NCI-H146 treated with DMSO at 0.1 percent for 48 hours (cell line): ENCODE results near the gene ISM1.

Experiments
- DNase-seq: peaks from one replicate; lab custom pipeline; 2025; ENCODE audit not compliant: unreplicated experiment; lab: John Stamatoyannopoulos, UW

The ISM1 gene

DNA sequence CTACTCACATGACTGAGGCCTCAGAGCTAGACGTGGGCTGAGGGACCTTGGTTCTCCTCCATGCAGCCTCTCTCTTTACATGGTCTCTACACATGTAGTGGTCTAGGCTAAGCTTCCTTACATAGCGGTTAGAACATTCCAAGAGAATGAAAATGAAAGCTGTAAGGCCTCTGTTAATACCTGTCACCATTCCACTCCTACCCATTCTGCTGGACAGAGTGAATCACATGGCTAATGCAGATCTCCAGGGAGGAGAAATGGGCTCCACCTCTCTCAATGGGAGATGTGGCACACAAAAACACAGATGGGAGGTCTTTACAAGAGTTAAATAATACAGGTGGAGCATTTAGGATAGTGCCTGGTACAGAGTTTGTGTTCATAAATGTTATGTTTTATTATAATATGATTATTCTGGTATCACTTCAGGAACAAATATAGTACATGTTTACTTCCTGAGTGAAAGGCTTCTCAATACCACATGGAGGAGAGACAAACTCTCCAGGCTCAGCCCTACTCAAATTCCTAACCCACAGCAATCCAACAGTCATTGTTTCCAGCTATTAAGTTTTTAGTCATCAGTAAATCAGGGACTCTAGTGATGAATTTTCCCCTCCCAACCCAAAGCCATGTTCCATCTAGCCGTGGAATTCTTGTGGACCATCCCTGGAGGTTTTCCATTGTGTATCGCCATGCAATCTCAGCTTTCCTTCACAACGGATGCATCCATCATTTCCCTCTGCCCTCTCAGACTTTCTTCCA lies 57.9 kb downstream of the ISM1 start:
- DNase-seq: no peak

DNA sequence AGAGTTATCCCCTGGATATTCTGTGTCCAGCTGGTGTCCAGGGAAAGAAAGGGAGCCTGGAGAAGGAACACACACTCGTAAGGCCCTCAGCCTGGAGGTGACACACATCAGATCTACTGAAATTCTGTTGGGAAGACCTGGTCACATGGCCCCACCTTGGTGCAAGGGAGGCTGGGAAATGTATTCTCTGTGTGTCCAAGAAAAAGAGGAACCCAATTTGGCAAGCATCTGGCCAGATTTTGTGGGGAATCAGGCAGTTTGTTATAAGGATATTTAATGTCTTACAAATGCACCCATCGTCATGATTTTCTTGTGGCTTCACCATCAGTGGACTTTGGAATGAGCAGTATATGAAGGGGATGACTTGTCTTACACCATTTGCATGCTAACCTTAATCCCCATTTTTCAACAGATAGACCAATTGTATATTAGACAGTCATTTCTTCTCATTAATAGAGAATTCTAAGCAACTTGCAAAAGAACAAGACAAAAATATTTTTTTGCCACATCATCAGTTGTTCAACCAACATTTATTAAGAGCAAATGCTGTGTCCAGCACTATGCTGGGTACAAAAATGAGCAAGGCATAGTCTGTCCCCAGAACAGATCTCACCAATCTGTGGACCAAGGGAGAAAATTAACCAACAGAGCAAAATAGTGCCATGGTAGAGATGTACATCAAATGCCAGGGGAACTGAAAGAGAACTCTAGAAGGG lies 59.7 kb downstream of the ISM1 start:
- no peak for DNase-seq

DNA sequence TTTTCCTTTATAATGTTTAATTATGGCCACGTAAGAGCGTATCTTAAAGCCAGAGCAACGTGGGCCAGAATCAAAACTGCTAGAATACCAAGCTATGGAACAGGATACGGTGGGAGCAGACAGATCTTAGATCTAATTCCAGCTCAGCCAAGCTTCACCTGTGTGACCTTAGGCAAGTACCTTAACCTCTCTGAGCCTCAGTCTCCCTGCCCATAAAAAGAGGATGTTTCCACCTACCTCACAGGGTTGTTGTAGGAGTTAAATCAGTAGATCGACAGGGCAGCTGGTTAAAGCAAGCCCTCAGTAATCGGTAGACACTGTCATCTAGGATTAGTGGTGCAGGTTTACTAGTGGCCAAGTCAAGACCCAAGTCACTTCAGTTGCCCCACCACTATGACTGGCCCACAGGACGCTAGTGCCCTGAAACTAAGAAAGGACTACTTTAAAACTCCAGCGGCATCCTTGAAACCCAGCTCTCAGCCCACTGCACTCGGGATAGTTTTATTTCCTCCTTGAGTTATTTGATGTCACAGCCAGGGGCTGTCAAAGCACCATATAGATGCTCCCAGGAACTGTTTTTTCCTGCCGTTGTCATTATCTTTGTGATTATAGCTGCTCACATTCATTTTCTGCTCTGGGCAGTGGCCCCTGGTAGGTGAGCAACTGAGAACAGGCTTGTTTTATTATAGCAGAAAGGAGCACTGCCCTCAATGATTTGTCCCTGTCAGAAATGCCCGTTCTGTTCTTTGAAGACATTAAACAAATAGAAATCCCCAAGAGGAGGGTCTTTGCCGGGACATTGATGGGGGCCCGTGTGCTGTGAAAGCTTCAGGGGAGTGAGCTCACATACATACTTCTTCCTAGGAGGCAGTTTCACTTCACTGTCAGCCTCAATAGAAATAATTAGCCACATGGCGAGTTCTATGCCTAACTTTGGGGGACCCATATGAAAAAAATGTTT lies 63.1 kb downstream of the ISM1 start:
- no peak for DNase-seq

DNA sequence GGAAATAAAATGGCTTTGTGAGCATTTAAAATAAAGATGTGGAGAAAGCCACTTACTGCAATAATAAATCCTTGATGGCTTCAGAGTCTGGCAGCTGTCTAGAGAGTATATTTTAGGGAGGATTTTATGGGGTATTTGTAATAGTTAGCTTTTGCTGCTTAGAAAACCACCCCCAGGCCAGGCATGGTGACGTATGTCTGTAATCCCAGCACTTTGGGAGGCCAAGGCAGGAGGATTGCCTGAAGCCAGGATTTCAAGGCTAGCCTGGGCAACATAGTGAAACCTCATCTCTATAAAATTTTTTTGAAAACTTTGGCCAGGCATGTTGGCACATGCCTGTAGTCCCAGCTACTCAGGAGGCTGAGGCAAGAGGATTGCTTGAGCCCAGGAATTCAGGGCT lies 63.8 kb downstream of the ISM1 start:
- no peak for DNase-seq

DNA sequence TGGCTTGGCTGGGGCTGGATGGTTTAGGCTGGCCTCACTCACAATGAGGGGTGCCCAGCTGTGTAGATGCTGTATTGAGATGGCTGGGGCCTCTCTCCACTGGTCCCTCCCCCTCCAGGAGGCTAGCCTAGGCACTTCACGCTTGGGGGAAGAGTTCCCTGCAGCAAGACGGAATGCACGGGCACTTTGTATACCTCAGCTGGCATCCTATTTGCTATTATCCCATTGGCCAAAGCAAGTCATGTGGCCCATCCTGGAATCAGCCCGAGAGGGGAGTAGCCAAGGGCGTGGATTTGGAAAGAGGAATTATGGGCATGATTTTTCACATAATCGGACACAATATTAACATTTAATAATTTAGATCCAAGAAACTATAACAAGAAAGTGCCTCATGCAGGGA lies 64.3 kb downstream of the ISM1 start:
- DNase-seq: no peak

DNA sequence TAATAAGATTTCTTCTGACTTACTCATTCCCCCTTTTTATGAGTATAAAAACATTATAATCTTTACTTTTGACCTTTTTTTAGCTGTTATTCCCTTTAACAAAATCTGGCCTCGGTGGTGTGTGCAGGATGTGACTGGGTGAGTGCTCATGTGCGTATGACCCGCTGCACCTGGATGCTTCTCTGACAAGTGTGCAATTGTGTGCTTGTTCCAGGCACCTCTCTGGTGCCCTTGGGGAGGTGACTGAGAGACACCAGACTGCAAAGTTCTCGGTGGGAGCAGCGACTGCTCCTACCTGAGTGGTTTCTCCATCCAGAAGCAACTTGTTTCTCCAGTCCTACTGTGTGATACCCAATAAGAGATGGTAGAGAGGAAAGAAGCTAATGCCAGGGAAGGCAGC lies 65.0 kb downstream of the ISM1 start:
- no peak for DNase-seq

DNA sequence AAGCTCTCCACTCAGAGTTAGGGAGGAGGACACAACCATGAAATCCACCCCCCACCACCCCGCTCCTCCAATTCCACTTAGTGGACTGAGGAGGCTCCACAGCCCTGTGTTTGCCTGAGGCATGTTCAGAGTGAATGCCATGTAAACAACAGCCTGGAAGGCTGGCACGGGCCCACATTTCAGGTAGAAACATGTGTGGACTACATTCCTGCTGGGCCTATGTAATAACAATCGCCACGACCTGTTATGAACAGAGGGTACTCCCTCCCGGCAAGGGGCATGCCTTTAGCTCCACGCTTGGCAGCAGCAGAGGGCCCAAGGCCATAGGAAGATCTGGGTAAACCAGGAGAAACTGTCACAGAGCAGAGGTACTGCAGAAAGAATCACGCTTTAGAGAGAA lies 65.5 kb downstream of the ISM1 start:
- no peak for DNase-seq

DNA sequence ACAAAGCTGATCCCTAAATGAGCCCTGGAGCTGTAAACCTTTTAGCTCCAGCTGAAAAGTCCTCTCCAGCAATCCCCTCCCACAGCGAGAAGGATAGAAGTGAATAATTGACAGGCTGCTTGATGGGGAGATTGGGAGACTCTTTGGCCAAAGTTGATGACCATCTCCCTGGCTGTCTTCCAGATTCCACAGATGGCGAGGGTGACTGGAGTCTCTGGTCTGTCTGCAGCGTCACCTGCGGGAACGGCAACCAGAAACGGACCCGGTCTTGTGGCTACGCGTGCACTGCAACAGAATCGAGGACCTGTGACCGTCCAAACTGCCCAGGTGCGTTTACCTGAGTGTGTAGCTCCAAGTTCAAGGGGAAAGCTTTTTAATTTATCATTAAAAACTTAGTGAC lies 67.3 kb downstream of the ISM1 start:
- DNase-seq: no peak

DNA sequence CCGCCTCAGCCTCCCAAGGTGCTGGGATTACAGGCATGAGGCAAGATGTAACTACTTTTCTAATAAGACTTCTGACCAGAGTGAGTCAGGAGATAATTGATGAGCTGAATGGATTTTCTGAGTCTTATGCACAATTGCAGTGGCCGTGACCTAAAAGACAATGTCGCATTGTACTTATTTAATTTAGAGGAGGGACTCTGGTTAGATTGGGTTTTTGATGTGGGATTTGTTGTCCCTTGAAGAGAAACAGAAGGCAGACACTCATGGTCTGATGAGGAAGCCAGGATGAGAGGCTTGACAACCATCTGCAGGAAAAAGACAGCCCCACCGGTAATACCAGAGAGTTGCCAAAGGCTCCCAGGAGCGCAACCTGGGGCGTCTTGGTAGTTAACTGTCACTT lies 68.0 kb downstream of the ISM1 start:
- DNase-seq: no peak

DNA sequence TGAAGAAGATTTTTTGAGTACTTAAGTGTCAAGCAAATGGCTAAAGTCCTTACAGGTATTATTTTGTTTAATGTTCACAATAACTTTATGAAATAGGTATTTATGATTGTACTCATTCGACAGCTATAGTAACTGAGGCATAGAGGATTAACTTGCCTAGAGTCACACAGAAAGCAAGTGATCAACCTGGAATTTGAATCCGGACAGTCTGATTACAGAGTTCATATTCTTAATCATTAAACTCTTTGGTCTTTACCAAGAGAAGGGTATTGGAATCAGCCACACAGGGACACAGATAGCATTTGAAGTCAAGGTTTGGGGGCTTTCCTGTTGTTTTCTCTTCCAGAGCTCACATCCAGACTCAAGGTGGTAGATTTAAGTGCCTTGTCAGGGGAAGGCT lies 69.7 kb downstream of the ISM1 start:
- DNase-seq: no peak

DNA sequence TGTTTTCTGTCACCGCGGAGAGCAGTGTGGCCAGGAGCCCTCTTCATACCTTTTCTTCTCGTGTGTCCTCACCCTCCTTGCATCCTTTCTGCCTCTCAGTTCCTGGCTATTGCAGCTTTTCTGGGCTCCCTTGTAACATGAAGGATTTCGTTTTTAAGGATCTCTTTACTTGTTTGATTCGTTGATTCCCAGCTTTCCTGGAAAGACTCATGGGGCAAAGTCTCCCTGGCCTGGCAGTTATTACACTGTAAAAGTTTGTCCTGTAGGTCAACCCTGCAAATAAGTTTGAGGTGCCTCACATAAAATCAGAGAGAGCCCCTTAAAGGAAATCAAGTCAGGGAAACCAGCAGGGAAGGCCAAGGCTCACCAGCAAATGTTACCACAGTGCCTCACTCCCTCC lies 70.1 kb downstream of the ISM1 start:
- DNase-seq: no peak

DNA sequence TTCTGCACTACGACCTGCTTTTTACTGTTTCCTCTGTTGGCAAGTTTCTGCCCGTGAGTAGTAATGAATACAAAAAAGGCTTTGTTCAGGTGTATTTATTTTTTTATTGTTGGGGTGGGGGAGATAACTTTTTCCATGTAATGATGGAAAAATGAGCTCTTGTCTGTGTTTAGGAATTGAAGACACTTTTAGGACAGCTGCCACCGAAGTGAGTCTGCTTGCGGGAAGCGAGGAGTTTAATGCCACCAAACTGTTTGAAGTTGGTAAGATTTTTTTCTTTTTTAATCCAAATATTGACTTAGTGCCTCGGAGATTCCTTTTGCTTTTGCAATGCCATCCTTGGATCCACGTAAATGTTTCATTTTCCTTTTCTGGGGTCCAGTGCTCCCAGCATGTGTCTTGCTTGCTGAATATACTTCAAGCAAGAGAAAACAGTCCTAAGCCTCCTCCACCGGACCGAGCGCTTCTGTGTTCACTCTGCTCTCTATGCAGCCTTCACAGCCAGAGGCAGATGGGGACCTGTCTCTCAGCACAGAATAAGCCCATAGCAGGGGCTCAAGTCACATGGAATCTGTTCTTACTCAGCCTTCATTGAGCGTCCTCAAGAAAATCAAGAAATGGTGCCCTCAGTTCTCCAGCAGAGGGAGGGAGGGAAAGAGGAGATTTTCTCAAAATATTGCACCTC lies 71.3 kb downstream of the ISM1 start:
- DNase-seq: no peak

DNA sequence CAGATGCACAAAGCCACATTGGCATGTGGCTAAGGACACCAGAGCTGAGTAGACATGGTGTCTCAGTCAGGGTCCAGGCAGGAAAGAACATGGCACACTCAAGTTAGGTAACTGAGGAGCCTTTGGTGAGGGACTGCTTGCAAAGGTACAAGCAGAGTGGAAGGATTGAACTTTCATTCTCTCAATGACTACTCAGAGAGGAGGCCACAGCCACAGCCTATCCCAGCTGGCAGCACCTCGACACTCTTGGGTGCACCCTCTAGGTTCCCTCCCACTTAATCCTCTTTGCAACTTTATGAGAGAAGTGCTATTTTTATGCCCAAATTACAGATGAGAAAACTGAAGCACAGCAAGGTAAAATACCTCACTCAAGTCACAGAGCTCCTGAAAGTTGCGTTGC lies 73.4 kb downstream of the ISM1 start:
- DNase-seq: no peak

DNA sequence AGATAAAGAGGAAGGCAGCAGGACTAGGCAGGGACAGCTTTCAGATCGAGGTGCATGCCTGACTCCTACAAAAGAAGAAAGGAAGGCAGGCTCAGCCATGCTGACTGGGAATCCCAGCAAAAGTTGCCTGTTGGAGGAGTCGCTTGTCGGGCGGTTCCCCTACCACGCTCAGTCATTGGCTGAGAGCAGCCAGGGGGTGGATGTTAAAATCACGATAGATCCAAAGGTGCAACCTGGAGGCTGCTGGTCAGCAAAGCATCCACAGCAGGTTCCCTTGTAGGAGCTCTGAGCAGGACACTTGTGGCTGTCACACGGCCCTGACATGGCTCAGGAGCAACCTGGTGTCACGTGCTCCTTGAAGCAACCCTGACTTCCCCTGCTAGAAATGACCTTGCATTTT lies 74.6 kb downstream of the ISM1 start:
- DNase-seq: no peak

DNA sequence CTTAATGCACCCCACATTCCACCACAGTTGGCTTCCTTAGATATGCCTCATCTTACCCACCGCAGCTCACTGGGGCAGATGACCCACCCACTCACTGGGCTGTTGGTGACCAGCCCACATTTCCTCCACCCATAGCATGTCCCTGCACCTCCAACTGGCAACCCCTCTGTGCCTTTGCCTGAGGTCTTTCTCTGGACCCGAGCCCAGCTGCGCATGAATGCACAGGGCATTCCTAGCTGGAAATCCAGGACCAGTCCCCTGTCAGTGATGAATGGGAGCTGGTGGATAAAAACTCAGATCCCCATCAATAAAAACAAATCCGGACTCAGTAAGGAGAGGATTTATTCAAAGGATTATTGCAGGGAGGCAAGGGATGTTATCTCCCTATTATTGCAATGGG lies 75.0 kb downstream of the ISM1 start:
- no peak for DNase-seq

DNA sequence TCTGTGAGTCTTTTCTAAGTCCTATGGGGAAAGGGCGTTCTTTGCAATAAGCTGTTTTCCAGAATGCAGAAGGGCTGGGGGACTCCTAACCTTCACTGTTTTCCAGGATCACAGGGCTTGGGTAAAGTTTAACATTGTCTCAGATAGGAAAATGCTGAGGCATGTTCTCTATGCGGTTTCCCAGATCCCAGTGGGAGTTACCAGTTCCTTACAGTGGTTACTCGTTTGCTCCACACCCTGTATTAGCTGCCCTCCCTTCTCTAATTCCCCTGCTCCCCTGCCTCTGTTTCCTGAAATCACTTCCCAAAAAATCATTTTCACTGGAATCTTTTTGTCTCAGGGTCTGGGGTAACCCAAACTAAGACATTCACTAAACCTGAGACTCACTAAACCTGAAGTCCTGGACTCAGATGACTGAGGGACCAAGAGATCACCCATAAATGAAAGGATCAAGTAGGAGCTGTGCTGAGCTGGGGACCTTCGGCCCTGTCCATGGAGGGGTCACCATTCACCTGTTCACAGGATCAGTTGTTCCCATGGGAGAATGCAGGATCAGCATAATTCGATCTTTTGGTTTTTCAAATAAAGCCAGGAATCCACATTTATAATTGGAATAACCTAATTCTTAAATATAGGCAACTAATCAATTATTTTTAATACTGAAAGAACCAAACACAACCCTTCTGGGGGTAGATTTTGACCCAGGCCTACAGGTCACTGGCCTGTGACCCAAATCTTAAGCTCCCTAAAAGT lies 76.2 kb downstream of the ISM1 start:
- no peak for DNase-seq

DNA sequence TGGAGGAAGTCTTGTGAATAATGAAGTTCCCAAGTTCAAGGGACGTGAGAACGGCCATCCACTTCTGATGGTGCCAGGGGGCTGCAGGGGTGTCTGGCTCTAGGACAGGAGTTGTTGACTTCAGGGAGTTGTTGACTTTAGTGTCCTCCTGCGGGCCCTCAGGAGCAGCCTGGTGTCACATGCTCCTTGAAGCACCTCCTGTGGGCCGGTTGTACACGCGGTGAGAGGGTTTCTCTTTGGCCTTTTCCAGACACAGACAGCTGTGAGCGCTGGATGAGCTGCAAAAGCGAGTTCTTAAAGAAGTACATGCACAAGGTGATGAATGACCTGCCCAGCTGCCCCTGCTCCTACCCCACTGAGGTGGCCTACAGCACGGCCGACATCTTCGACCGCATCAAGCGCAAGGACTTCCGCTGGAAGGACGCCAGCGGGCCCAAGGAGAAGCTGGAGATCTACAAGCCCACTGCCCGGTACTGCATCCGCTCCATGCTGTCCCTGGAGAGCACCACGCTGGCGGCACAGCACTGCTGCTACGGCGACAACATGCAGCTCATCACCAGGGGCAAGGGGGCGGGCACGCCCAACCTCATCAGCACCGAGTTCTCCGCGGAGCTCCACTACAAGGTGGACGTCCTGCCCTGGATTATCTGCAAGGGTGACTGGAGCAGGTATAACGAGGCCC lies 77.8 kb downstream of the ISM1 start:
- DNase-seq: no peak

DNA sequence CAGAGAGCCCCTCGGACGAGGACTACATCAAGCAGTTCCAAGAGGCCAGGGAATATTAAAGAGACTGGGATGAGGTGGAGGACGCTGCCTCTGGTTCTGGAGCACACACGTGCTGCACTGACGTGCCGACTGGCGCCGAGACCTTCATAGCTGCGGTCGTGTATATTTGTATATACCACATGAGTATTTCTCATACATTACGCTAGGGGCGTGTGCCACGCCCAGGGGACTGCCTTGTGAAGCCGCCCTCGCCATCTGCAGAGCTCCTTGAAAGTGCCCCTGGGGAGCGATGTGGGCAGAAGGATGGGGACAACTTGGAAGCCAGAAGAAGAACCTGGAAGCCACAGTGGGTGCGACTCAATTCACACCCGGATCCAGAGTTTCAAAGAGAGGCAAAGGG lies 78.3 kb downstream of the ISM1 start:
- no peak for DNase-seq

DNA sequence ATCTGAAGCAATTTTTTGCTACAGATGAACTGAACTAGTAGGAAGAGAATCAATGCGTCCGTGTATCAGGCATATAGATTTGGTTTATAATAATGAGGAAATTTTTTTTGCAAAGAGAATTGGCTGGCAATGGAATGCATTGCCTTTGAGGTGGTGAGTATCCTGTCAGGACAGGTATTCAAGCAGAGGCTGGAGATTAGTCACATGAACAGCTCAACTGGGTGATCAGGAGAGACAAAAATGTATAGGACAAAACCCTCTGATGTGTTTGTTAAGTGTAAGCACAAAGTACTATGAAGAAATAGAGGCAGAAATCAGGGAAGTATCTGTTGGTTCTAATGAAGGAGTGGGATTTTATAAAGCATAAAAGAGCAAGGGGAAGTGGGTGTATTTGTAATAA lies 80.5 kb downstream of the ISM1 start:
- DNase-seq: no peak
